H1 (cell line): ENCODE data around the gene TAC4. TPM values are rescaled to one million over a fixed set of nuclear protein-coding genes. Genes with fewer than 3 reads are reported as not detected.

Source experiments
- CTCF ChIA-PET: fragments of 300-600 bp; sonication (Branson Sonifier 250); formaldehyde crosslinking; loops from one replicate; lab custom pipeline; 2021; ENCODE audit not compliant: partially characterized antibody; lab: Charles Lee
- POLR2A ChIA-PET: fragments of 300-600 bp; sonication (Branson Sonifier 250); formaldehyde crosslinking; loops from one replicate; lab custom pipeline; 2021; ENCODE audit warnings: inconsistent platforms; ENCODE audit not compliant: partially characterized antibody; lab: Charles Lee
- DNase-seq, 2 experiments: peaks; one replicate each; pipeline versions ENCODE4 v3.0.0 to v3.0.0-alpha.2; 2010 to 2022; ENCODE audit warnings: low spot score in 2 of 2, low read depth in 1 of 2, mixed read lengths in 1 of 2
- FAIRE-seq: peaks from 2 replicates; lab custom pipeline; 2011; peaks lifted over from hg19 to GRCh38; lab: Jason Lieb, UNC
- H2AFZ ChIP-seq: 2 replicates; pipeline ENCODE4 v1.8.1; 2012; ENCODE audit warnings: low read length, inconsistent platforms
- H2AK5ac ChIP-seq: 2 replicates; pipeline ENCODE4 v1.6.1; 2013; ENCODE audit warnings: low read depth, low read length
- H2BK120ac ChIP-seq: replicated peaks from 2 replicates; pipeline ENCODE3; 2013; ENCODE audit warnings: low read depth, low read length, inconsistent platforms
- H2BK12ac ChIP-seq: 2 replicates; pipeline ENCODE4 v1.6.1; 2013; ENCODE audit warnings: low read depth, low read length
- H2BK15ac ChIP-seq: 2 replicates; pipeline ENCODE4 v1.6.1; 2013; ENCODE audit warnings: low read length
- H2BK20ac ChIP-seq: 2 replicates; pipeline ENCODE4 v1.6.1; 2013; ENCODE audit warnings: low read length
- H2BK5ac ChIP-seq: 2 replicates; pipeline ENCODE4 v1.6.1; 2013; ENCODE audit warnings: low read depth, low read length
- H3K14ac ChIP-seq: 2 replicates; pipeline ENCODE4 v1.6.1; 2013; ENCODE audit warnings: inconsistent platforms; ENCODE audit not compliant: insufficient read length
- H3K18ac ChIP-seq: 2 replicates; pipeline ENCODE4 v1.6.1; 2013; ENCODE audit warnings: low read length; ENCODE audit errors: extremely low read depth
- H3K23ac ChIP-seq: 2 replicates; pipeline ENCODE4 v1.6.1; 2013; ENCODE audit warnings: inconsistent platforms; ENCODE audit not compliant: insufficient read length
- H3K23me2 ChIP-seq: 2 replicates; pipeline ENCODE4 v1.6.1; 2013; ENCODE audit warnings: low read depth, low read length
- H3K27ac ChIP-seq: 2 replicates; pipeline ENCODE4 v1.6.1; 2011; ENCODE audit warnings: low read depth, low read length, inconsistent platforms
- H3K27me3 ChIP-seq, 4 experiments: replicated peaks in 1 of 4; 1 replicate in 1 of 4; 2 replicates in 3 of 4; pipeline versions ENCODE4 v1.6.1 to v1.8.1; 2011 to 2013; ENCODE audit warnings: low read length in 3 of 4, mild to moderate bottlenecking in 3 of 4, inconsistent platforms in 2 of 4, mixed read lengths in 2 of 4, moderate library complexity in 1 of 4; ENCODE audit not compliant: control insufficient read depth in 3 of 4, insufficient read depth in 3 of 4; ENCODE audit errors: extremely low read depth in 1 of 4
- H3K36me3 ChIP-seq, 4 experiments: 2 replicates each; pipeline versions ENCODE4 v1.6.1 to v1.8.1; 2011 to 2013; ENCODE audit warnings: mild to moderate bottlenecking in 4 of 4, low read length in 3 of 4, moderate library complexity in 2 of 4, control low read depth in 1 of 4, inconsistent platforms in 1 of 4; ENCODE audit not compliant: insufficient read depth in 4 of 4, control insufficient read depth in 2 of 4
- H3K4ac ChIP-seq: replicated peaks from 2 replicates; pipeline ENCODE3; 2013; ENCODE audit warnings: low read length, low read depth, mixed read lengths, inconsistent platforms; ENCODE audit not compliant: insufficient read length
- H3K4me1 ChIP-seq, 4 experiments: replicated peaks in 1 of 4; 1 replicate in 1 of 4; 2 replicates in 3 of 4; pipeline versions ENCODE4 v1.6.1 to v1.8.1; 2011 to 2013; ENCODE audit warnings: low read length in 3 of 4, inconsistent platforms in 2 of 4, mixed read lengths in 1 of 4; ENCODE audit not compliant: insufficient read depth in 4 of 4, control insufficient read depth in 3 of 4
- H3K4me2 ChIP-seq, 2 experiments: 2 replicates each; pipeline versions ENCODE4 v1.6.1 to v1.8.1; 2011 to 2013; ENCODE audit warnings: low read depth in 2 of 2, low read length in 2 of 2, control low read depth in 1 of 2, inconsistent platforms in 1 of 2, mild to moderate bottlenecking in 1 of 2; ENCODE audit not compliant: insufficient read depth in 1 of 2
- H3K4me3 ChIP-seq, 4 experiments: fragments of 200-600, 300-600 bp in 1 of 4; sonication (generic), shearing (Covaris generic), sonication (Bioruptor Twin) in 1 of 4; 2 replicates each; pipeline versions ENCODE4 v1.5.1 to v1.8.1; 2011 to 2016; ENCODE audit warnings: low read length in 4 of 4, low read depth in 3 of 4, control low read depth in 2 of 4, inconsistent platforms in 2 of 4, mild to moderate bottlenecking in 2 of 4, mixed read lengths in 1 of 4, moderate library complexity in 1 of 4; ENCODE audit not compliant: insufficient read depth in 2 of 4; ENCODE audit errors: extremely low read depth in 1 of 4
- H3K56ac ChIP-seq: replicated peaks from 2 replicates; pipeline ENCODE3; 2013; ENCODE audit warnings: low read depth, mild to moderate bottlenecking, mixed read lengths, low read length, inconsistent platforms; ENCODE audit not compliant: insufficient read length
- H3K79me1 ChIP-seq: 2 replicates; pipeline ENCODE4 v1.6.1; 2013; ENCODE audit warnings: low read depth, low read length, control low read depth
- H3K79me2 ChIP-seq, 2 experiments: 2 replicates each; pipeline versions ENCODE4 v1.6.1 to v1.8.1; 2012 to 2013; ENCODE audit warnings: low read length in 2 of 2, mild to moderate bottlenecking in 2 of 2, inconsistent platforms in 1 of 2; ENCODE audit not compliant: insufficient read depth in 2 of 2, control insufficient read depth in 1 of 2
- H3K9ac ChIP-seq, 4 experiments: replicated peaks in 1 of 4; 1 replicate in 1 of 4; 2 replicates in 3 of 4; pipeline versions ENCODE4 v1.6.1 to v1.8.1; 2011 to 2013; ENCODE audit warnings: low read depth in 3 of 4, low read length in 3 of 4, control low read depth in 2 of 4, mild to moderate bottlenecking in 2 of 4, moderate library complexity in 2 of 4, inconsistent platforms in 1 of 4; ENCODE audit errors: extremely low read depth in 1 of 4
- H3K9me3 ChIP-seq, 2 experiments: 2 replicates each; pipeline versions ENCODE4 v1.6.1 to v1.8.1; 2012 to 2013; ENCODE audit warnings: mild to moderate bottlenecking in 2 of 2, moderate library complexity in 2 of 2, control low read depth in 1 of 2, inconsistent platforms in 1 of 2, low read depth in 1 of 2, low read length in 1 of 2, mixed read lengths in 1 of 2; ENCODE audit not compliant: insufficient read depth in 2 of 2
- H4K20me1 ChIP-seq, 2 experiments: replicated peaks in 1 of 2; 2 replicates each; pipeline versions ENCODE3 to v1.8.1; 2011 to 2013; ENCODE audit warnings: inconsistent platforms in 2 of 2, low read length in 2 of 2, mild to moderate bottlenecking in 1 of 2; ENCODE audit not compliant: insufficient read depth in 2 of 2, control insufficient read depth in 1 of 2
- H4K5ac ChIP-seq: 2 replicates; pipeline ENCODE4 v1.6.1; 2013; ENCODE audit warnings: low read length, low read depth, mixed read lengths, inconsistent platforms; ENCODE audit not compliant: insufficient read length
- H4K8ac ChIP-seq: 2 replicates; pipeline ENCODE4 v1.8.0; 2013; ENCODE audit warnings: mild to moderate bottlenecking, moderate library complexity, low read length, inconsistent platforms; ENCODE audit not compliant: insufficient read depth; ENCODE audit errors: extremely low read depth
- H4K91ac ChIP-seq: replicated peaks from 2 replicates; pipeline ENCODE3; 2013; ENCODE audit warnings: low read length, mixed read lengths, inconsistent platforms; ENCODE audit not compliant: insufficient read length
- ATF3 ChIP-seq: IDR thresholded peaks from 2 replicates; pipeline ENCODE4 v1.6.1; 2011; ENCODE audit warnings: low read depth, mild to moderate bottlenecking, low read length; ENCODE audit not compliant: insufficient read depth
- CTBP2 ChIP-seq: IDR thresholded peaks from 2 replicates; pipeline ENCODE4 v1.7.0; 2011; ENCODE audit warnings: borderline replicate concordance, mild to moderate bottlenecking, moderate library complexity, mixed read lengths, low read length; ENCODE audit not compliant: insufficient read depth, insufficient read length
- EGR1 ChIP-seq: IDR thresholded peaks from 2 replicates; pipeline ENCODE4 v1.6.1; 2011; ENCODE audit warnings: low read depth, low read length, borderline replicate concordance
- FOSL1 ChIP-seq: IDR thresholded peaks from 2 replicates; pipeline ENCODE4 v1.6.1; 2011; ENCODE audit warnings: mild to moderate bottlenecking, low read depth, low read length, moderate library complexity; ENCODE audit not compliant: insufficient read depth
- JUND ChIP-seq: IDR thresholded peaks from 2 replicates; pipeline ENCODE4 v1.6.1; 2011; ENCODE audit warnings: mild to moderate bottlenecking, improper control_type of control experiment, low read length
- PHF8 ChIP-seq: fragments of 200-600 bp; sonication (generic); conservative IDR thresholded peaks from 2 replicates; pipeline ENCODE4 v1.7.1; 2012; ENCODE audit warnings: low read depth, mild to moderate bottlenecking, inconsistent platforms, low read length, moderate library complexity
- POLR2AphosphoS5 ChIP-seq: IDR thresholded peaks from 2 replicates; pipeline ENCODE4 v1.6.1; 2011; ENCODE audit warnings: low read depth, low read length
- RAD21 ChIP-seq, 2 experiments: IDR thresholded peaks in 1 of 2; conservative IDR thresholded peaks in 1 of 2; 2 replicates each; pipeline ENCODE4 v1.6.1; 2011; ENCODE audit warnings: low read depth in 2 of 2, low read length in 2 of 2, improper control_type of control experiment in 1 of 2, inconsistent platforms in 1 of 2, mild to moderate bottlenecking in 1 of 2, moderate library complexity in 1 of 2
- RNF2 ChIP-seq: fragments of 200-900, 300-1000 bp; sonication (generic); IDR thresholded peaks from 2 replicates; pipeline ENCODE4 v1.7.1; 2016; ENCODE audit warnings: borderline replicate concordance, low read depth, mild to moderate bottlenecking, antibody characterized with exemption, low read length; ENCODE audit not compliant: poor library complexity, severe bottlenecking; ENCODE audit errors: missing control alignments
- SP1 ChIP-seq: IDR thresholded peaks from 2 replicates; pipeline ENCODE4 v1.6.1; 2011; ENCODE audit warnings: low read depth, low read length
- SP2 ChIP-seq: IDR thresholded peaks from 2 replicates; pipeline ENCODE4 v1.6.1; 2012; ENCODE audit warnings: mild to moderate bottlenecking, low read length, inconsistent platforms
- SRF ChIP-seq: IDR thresholded peaks from 2 replicates; pipeline ENCODE4 v1.6.1; 2011; ENCODE audit warnings: mild to moderate bottlenecking, low read depth, low read length, moderate library complexity
- TAF1 ChIP-seq: IDR thresholded peaks from 2 replicates; pipeline ENCODE4 v1.6.1; 2011; ENCODE audit warnings: mild to moderate bottlenecking, low read depth, low read length
- WGBS, 2 experiments: shearing (Covaris generic) in 1 of 2; methylation state at CpG; one replicate each; pipeline versions ENCODE4 v1.1.6 to v1.1.7; 2013 to 2015; ENCODE audit warnings: low lambda C conversion rate in 2 of 2, mixed read lengths in 2 of 2, inconsistent platforms in 1 of 2, low coverage in 1 of 2, missing lambda C conversion rate in 1 of 2; ENCODE audit not compliant: insufficient replicate concordance in 2 of 2, insufficient coverage in 1 of 2, insufficient read length in 1 of 2; ENCODE audit errors: extremely low coverage in 1 of 2, missing lambda C conversion rate in 1 of 2; 5-methylcytosine and 5-hydroxymethylcytosine counted together
- polyA plus RNA-seq, 7 experiments: library from polyadenylated mRNA; depleted of rRNA in 3 of 7; stranded (reverse) in 5 of 7; unstranded in 2 of 7; fragments of >200 nt in 5 of 7; fragments of 200-250 nt in 2 of 7; gene quantifications; 1 replicate in 5 of 7; 2 replicates in 1 of 7; 4 replicates in 1 of 7; pipeline versions ENCODE4 v1.2.1 to v1.2.3, GENCODE V29; 2011 to 2013; ENCODE audit warnings: missing spikeins in 2 of 7, mixed read lengths in 2 of 7
- total RNA-seq: library from RNA; stranded (reverse); fragmentation: NEBNext Ultra II Directional; extraction: Animal tissue kit (Norgen Biotek cat#: 25700); gene quantifications from 2 replicates; pipeline ENCODE4 v1.2.1, GENCODE V29; 2021

The TAC4 gene
- total and polyA plus RNA-seq, 2 of the 8 experiments (the other 6 are each of a cell fraction or from before 2014, with no cell fraction given), result 0.15 TPM; not detected in 1

- Histone ChIP-seq H2AK5ac (no peak overlapping the region), H3K4me2 (no peak overlapping the region), H3K4ac (no peak overlapping the region), H2BK15ac (no peak overlapping the region), H4K91ac (no peak overlapping the region), H3K56ac (no peak overlapping the region), H4K20me1 (peaks cover 5 to 6% of the 10 kb centered on the region in 2 experiments), H4K8ac (no peak overlapping the region), H3K14ac (no peak overlapping the region), H3K18ac (no peak overlapping the region), H3K4me1 (0 out of 7 replicates have a peak, but pooled peaks cover 0 to 2% (median 0%) of the 10 kb centered on the region in 4 experiments), H4K5ac (no peak overlapping the region), H3K4me3 (no peak overlapping the region), H3K23ac (no peak overlapping the region), H3K27me3 (no peaks in the 10 kb centered on the region), H3K9me3 (no peaks in the 10 kb centered on the region), H3K23me2 (no peaks in the 10 kb centered on the region), H3K79me2 (no peaks in the 10 kb centered on the region), H2BK20ac (no peak overlapping the region), H3K36me3 (peaks cover 0 to under 1% (median under 1%) of the 10 kb centered on the region in 4 experiments; a peak in 4 of 8 replicates), H3K79me1 (no peaks in the 10 kb centered on the region), H2BK5ac (no peak overlapping the region), H2BK12ac (no peak overlapping the region), H2AFZ (no peak overlapping the region), H2BK120ac (no peak overlapping the region), H3K9ac (no peak overlapping the region), H3K27ac (no peak overlapping the region)
- CTCF ChIA-PET, result interaction anchor here (0.8 to 1.7 kb wide), 7 partner anchors 12 to 139 kb away, joined by 3 to 5 read pairs (median 3); no protein-coding TSS in a partner anchor
- POLR2A ChIA-PET, result interaction anchor here (0.9 to 2.1 kb wide), 8 partner anchors 9 to 143 kb away, joined by 3 to 14 read pairs (median 4); partner anchors contain the start of genes SLC35B1 and TAC4
- no peak for DNase-seq
- 85% methylated on average over 4 of the region's 5 CpGs; no CpG with 5 or more reads in 1 of the 2 experiments for WGBS, 2 experiments
- FAIRE-seq, result no peak
- TF ChIP-seq CTBP2 (no peak), EGR1 (no peak), RAD21 (IDR thresholded peaks at IDR 0.05 in 1 of 2, conservative IDR thresholded peaks at IDR 0.05 in 1 of 2; ENCODE audit: low read depth in 2 of 2, low read length in 2 of 2) (no peak), PHF8 (no peak), FOSL1 (no peak), SP2 (no peak), TAF1 (no peak), RNF2 (no peak), SP1 (no peak), POLR2AphosphoS5 (no peak), JUND (no peak), ATF3 (no peak), SRF (no peak)
These were observed 8.4 kb downstream of the TAC4 start for GRCh38 chr17:49839455-49839854.
